ENCODE results near the gene MKX. TPM values are rescaled to one million over a fixed set of nuclear protein-coding genes. Genes with fewer than 3 reads are reported as not detected.

Gene MKX
- total and polyA plus RNA-seq, 2 experiments from 2014 or later: 36.2 to 44.1 TPM

DNA sequence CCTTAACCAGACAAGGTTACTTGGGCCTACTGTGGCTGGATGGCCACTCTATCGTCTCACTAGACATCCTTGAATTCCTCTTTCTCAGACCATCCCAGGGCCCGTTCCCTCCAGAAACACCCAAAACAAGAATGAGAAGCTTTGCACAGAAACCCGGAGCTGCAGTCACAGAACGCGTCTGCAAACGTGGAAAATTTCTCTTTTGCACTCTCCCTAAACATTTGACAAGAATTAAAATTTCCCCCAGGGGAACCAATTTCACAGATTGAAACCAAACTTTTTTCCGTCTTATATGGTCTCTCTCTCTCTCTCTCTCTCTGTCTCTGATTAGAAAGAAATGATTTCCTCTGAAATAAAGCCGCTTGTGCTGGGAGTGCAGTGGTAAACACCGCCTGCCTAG lies 120.7 kb downstream of the MKX start:
- Histone ChIP-seq H3K36me3 (ENCODE audit: low read depth) (no peaks in the 10 kb centered on the region), H3K9me2 (ENCODE audit: insufficient read depth) (no peaks in the 10 kb centered on the region), H3K4me1 (ENCODE audit: insufficient read depth) (peaks cover 67% of the 10 kb centered on the region), H3F3A (ENCODE audit: insufficient read depth) (peaks cover 53% of the 10 kb centered on the region), H3K9me3 (ENCODE audit: low read depth) (no peaks in the 10 kb centered on the region), H3K4me3 (no peak overlapping the region), H3K4me2 (ENCODE audit: unreplicated experiment) (peak overlapping the region; percentile 34), H3K79me2 (ENCODE audit: insufficient read depth) (no peaks in the 10 kb centered on the region), H3K27ac (no peak overlapping the region), H2AFZ (peak overlapping the region; percentile 87), H3K27me3 (replicated peaks; ENCODE audit: insufficient read depth) (no peaks in the 10 kb centered on the region), H4K20me1 (ENCODE audit: insufficient read depth) (no peaks in the 10 kb centered on the region), H3K9ac (peak overlapping the region; percentile 50; the same call in 1 of the 2 replicates)
- no peak for DNase-seq
- in situ Hi-C loops (cut with MboI): no loop called here
- 46 to 53% methylated on average over 9 of the region's 9 CpGs for WGBS, 2 experiments (ENCODE audit: low coverage in 1 of 2, low lambda C conversion rate in 2 of 2, missing lambda C conversion rate in 2 of 2)
- no peak for TF ChIP-seq EZH2 (IDR thresholded peaks at IDR 0.05; ENCODE audit: insufficient read depth, poor library complexity, severe bottlenecking)
- TF ChIP-seq EZH2phosphoT487 (IDR thresholded peaks at IDR 0.05; ENCODE audit: insufficient read depth, low read depth): no peak

Small RNA genes lying within 50 kb of the gene (small RNA-seq; reads per million reads assigned to genes)
- gene RN7SKP132 (ENCODE audit: low read depth, low replicate concordance): not detected

Other genes starting within 250 kb of the MKX start
- gene RAB18, start 241.5 kb downstream of the MKX start, total RNA-seq (2014; rRNA removed; shearing (Covaris generic)): 55.3 and 57.7 TPM in 2 replicates
- gene RAB18, start 241.5 kb downstream of the MKX start, polyA plus RNA-seq (2016; fragmentation: Nextera tagmentation; extraction: Ambion mirVana): 221 and 226 TPM in 2 replicates